Stimulated activated memory B cell treated with anti-CD40 and anti-IgM and Interleukin-4, amounts not matched to agents 10 μg/mL and 1 μg/mL and 100 μg/mL, for 72 hours (primary cell): ENCODE results near the gene CDK6.
"Not testable (repeated sequence)": the region's sequence is repeated elsewhere in the genome, so short reads cannot be mapped to it uniquely, and the experiment has no call there.

Experiments used
- ATAC-seq: fragments of 150-1000 bp; cut with Tn5 transposase; 2 replicates; pipeline ENCODE4 v1.10.0; 2021
- H3K27ac Mint-ChIP-seq: one replicate; pipeline ENCODE4 v1.8.0; 2022; ENCODE audit warnings: mild to moderate bottlenecking, mixed read lengths
- H3K27me3 Mint-ChIP-seq: one replicate; pipeline ENCODE4 v1.8.0; 2022; ENCODE audit warnings: mixed read lengths
- H3K36me3 Mint-ChIP-seq: one replicate; pipeline ENCODE4 v1.8.0; 2022; ENCODE audit warnings: mixed read lengths
- H3K4me1 Mint-ChIP-seq: one replicate; pipeline ENCODE4 v1.8.0; 2022; ENCODE audit warnings: mixed read lengths
- H3K4me3 Mint-ChIP-seq: one replicate; pipeline ENCODE4 v1.8.0; 2022; ENCODE audit warnings: mild to moderate bottlenecking, moderate library complexity, mixed read lengths
- H3K9me3 Mint-ChIP-seq: one replicate; pipeline ENCODE4 v1.8.0; 2022; ENCODE audit warnings: mixed read lengths

Gene CDK6

GRCh38 chr7:92751902-92752901 is 84.2 kb downstream of the CDK6 start:
- no peak overlapping the region for H3K4me3 Mint-ChIP-seq
- peaks cover 16% of the 10 kb centered on the region for H3K36me3 Mint-ChIP-seq
- H3K27ac Mint-ChIP-seq = no peak overlapping the region
- H3K4me1 Mint-ChIP-seq = peaks cover 20% of the 10 kb centered on the region
- H3K27me3 Mint-ChIP-seq = no peaks in the 10 kb centered on the region
- no peaks in the 10 kb centered on the region for H3K9me3 Mint-ChIP-seq
- no peak for ATAC-seq

GRCh38 chr7:92750946-92751345 is 85.4 kb downstream of the CDK6 start:
- H3K4me3 Mint-ChIP-seq = no peak overlapping the region
- ATAC-seq = no peak
- no peaks in the 10 kb centered on the region for H3K9me3 Mint-ChIP-seq
- H3K4me1 Mint-ChIP-seq = peaks cover 18% of the 10 kb centered on the region
- H3K27me3 Mint-ChIP-seq = no peaks in the 10 kb centered on the region
- H3K27ac Mint-ChIP-seq = no peak overlapping the region
- H3K36me3 Mint-ChIP-seq = peaks cover 13% of the 10 kb centered on the region

GRCh38 chr7:92750447-92750839 is 85.9 kb downstream of the CDK6 start:
- Mint-ChIP-seq H3K27me3 (no peaks in the 10 kb centered on the region), H3K36me3 (peaks cover 13% of the 10 kb centered on the region), H3K27ac (no peak overlapping the region), H3K4me1 (peaks cover 13% of the 10 kb centered on the region), H3K4me3 (no peak overlapping the region), H3K9me3 (no peaks in the 10 kb centered on the region)
- ATAC-seq = no peak

- H3K27ac Mint-ChIP-seq = no peak overlapping the region
- peaks cover 11% of the 10 kb centered on the region for H3K36me3 Mint-ChIP-seq
Measured at GRCh38 chr7:92749832-92750446, 86.4 kb downstream of the CDK6 start.

GRCh38 chr7:92749327-92749755 is 87.0 kb downstream of the CDK6 start:
- H3K36me3 Mint-ChIP-seq = peaks cover 9% of the 10 kb centered on the region
- peaks cover 5% of the 10 kb centered on the region for H3K4me1 Mint-ChIP-seq
- no peak for ATAC-seq
- no peaks in the 10 kb centered on the region for H3K9me3 Mint-ChIP-seq
- no peak overlapping the region for H3K4me3 Mint-ChIP-seq
- no peak overlapping the region for H3K27ac Mint-ChIP-seq
- no peaks in the 10 kb centered on the region for H3K27me3 Mint-ChIP-seq

More at GRCh38 chr7:92749832-92750446, 86.4 kb downstream of the CDK6 start:
- no peaks in the 10 kb centered on the region for H3K9me3 Mint-ChIP-seq
- ATAC-seq = no peak
- H3K27me3 Mint-ChIP-seq = no peaks in the 10 kb centered on the region
- H3K4me1 Mint-ChIP-seq = peaks cover 8% of the 10 kb centered on the region
- no peak overlapping the region for H3K4me3 Mint-ChIP-seq

GRCh38 chr7:92748495-92748894 is 87.9 kb downstream of the CDK6 start:
- H3K27ac Mint-ChIP-seq = no peak overlapping the region
- H3K36me3 Mint-ChIP-seq = peaks cover 17% of the 10 kb centered on the region
- peaks cover 13% of the 10 kb centered on the region for H3K4me1 Mint-ChIP-seq
- H3K4me3 Mint-ChIP-seq = no peak overlapping the region
- H3K9me3 Mint-ChIP-seq = peaks cover 3% of the 10 kb centered on the region
- ATAC-seq = no peak
- H3K27me3 Mint-ChIP-seq = no peaks in the 10 kb centered on the region

GRCh38 chr7:92747041-92747835 is 89.1 kb downstream of the CDK6 start:
- Mint-ChIP-seq H3K4me3 (no peak overlapping the region), H3K4me1 (peaks cover 15% of the 10 kb centered on the region), H3K27me3 (no peaks in the 10 kb centered on the region), H3K9me3 (peaks cover 3% of the 10 kb centered on the region), H3K27ac (no peak overlapping the region), H3K36me3 (peaks cover 19% of the 10 kb centered on the region)
- ATAC-seq = no peak

- Mint-ChIP-seq H3K27ac (no peak overlapping the region), H3K27me3 (no peaks in the 10 kb centered on the region), H3K4me3 (no peak overlapping the region), H3K4me1 (peaks cover 15% of the 10 kb centered on the region), H3K36me3 (peaks cover 19% of the 10 kb centered on the region), H3K9me3 (peaks cover 3% of the 10 kb centered on the region)
- ATAC-seq = no peak
Measured at GRCh38 chr7:92745241-92745640, 91.1 kb downstream of the CDK6 start.

- not testable (repeated sequence) for H3K27ac Mint-ChIP-seq, H3K4me3 Mint-ChIP-seq, ATAC-seq, H3K9me3 Mint-ChIP-seq, H3K27me3 Mint-ChIP-seq
- Mint-ChIP-seq H3K36me3 (peaks cover 11% of the 10 kb centered on the region), H3K4me1 (peaks cover 10% of the 10 kb centered on the region)
Measured at GRCh38 chr7:92744180-92744579, 92.2 kb downstream of the CDK6 start.

- Mint-ChIP-seq H3K4me1 (peaks cover 10% of the 10 kb centered on the region), H3K4me3 (no peak overlapping the region), H3K27ac (no peak overlapping the region), H3K27me3 (no peaks in the 10 kb centered on the region), H3K9me3 (peaks cover 3% of the 10 kb centered on the region), H3K36me3 (peaks cover 10% of the 10 kb centered on the region)
- ATAC-seq = no peak
Measured at GRCh38 chr7:92742186-92742585, 94.2 kb downstream of the CDK6 start.

- no peak for ATAC-seq
- H3K9me3 Mint-ChIP-seq = peaks cover 3% of the 10 kb centered on the region
- H3K36me3 Mint-ChIP-seq = peaks cover 16% of the 10 kb centered on the region
- no peak overlapping the region for H3K27ac Mint-ChIP-seq
- peaks cover 10% of the 10 kb centered on the region for H3K4me1 Mint-ChIP-seq
- H3K4me3 Mint-ChIP-seq = no peak overlapping the region
- no peaks in the 10 kb centered on the region for H3K27me3 Mint-ChIP-seq
Measured at GRCh38 chr7:92740700-92741126, 95.7 kb downstream of the CDK6 start.

GRCh38 chr7:92740134-92740533 is 96.2 kb downstream of the CDK6 start:
- no peak overlapping the region for H3K4me3 Mint-ChIP-seq
- no peaks in the 10 kb centered on the region for H3K27me3 Mint-ChIP-seq
- peaks cover 16% of the 10 kb centered on the region for H3K36me3 Mint-ChIP-seq
- no peak for ATAC-seq
- H3K27ac Mint-ChIP-seq = no peak overlapping the region
- peaks cover 3% of the 10 kb centered on the region for H3K9me3 Mint-ChIP-seq
- peaks cover 10% of the 10 kb centered on the region for H3K4me1 Mint-ChIP-seq

- no peak for ATAC-seq
- no peaks in the 10 kb centered on the region for H3K27me3 Mint-ChIP-seq
- H3K36me3 Mint-ChIP-seq = peaks cover 14% of the 10 kb centered on the region
- peaks cover 8% of the 10 kb centered on the region for H3K4me1 Mint-ChIP-seq
- H3K9me3 Mint-ChIP-seq = peaks cover 2% of the 10 kb centered on the region
- no peak overlapping the region for H3K27ac Mint-ChIP-seq
- H3K4me3 Mint-ChIP-seq = no peak overlapping the region
Measured at GRCh38 chr7:92739091-92739490, 97.3 kb downstream of the CDK6 start.

- Mint-ChIP-seq H3K4me3 (no peak overlapping the region), H3K36me3 (peaks cover 6% of the 10 kb centered on the region), H3K27ac (no peak overlapping the region), H3K27me3 (no peaks in the 10 kb centered on the region), H3K9me3 (peaks cover 2% of the 10 kb centered on the region), H3K4me1 (peaks cover 6% of the 10 kb centered on the region)
- ATAC-seq = no peak
Measured at GRCh38 chr7:92737706-92738105, 98.7 kb downstream of the CDK6 start.

GRCh38 chr7:92736870-92737269 is 99.5 kb downstream of the CDK6 start:
- no peak for ATAC-seq
- peaks cover 6% of the 10 kb centered on the region for H3K36me3 Mint-ChIP-seq
- peaks cover 15% of the 10 kb centered on the region for H3K4me1 Mint-ChIP-seq
- H3K4me3 Mint-ChIP-seq = no peak overlapping the region
- peaks cover 2% of the 10 kb centered on the region for H3K9me3 Mint-ChIP-seq
- H3K27ac Mint-ChIP-seq = no peak overlapping the region
- H3K27me3 Mint-ChIP-seq = no peaks in the 10 kb centered on the region
